ENCODE measurements around the gene RBM19.

GRCh38 chr12:113984464-113984863, 18.3 kb upstream of the RBM19 start:
- TF ChIP-seq CTCF (IDR thresholded peaks at IDR 0.05; ENCODE audit: insufficient read depth, low read length), result no peak
- TF ChIP-seq GABPA (IDR thresholded peaks at IDR 0.05; ENCODE audit: low read depth), result no peak
- TF ChIP-seq REST (IDR thresholded peaks at IDR 0.05; ENCODE audit: insufficient replicate concordance, low read depth), result no peak
- TF ChIP-seq POLR2AphosphoS5 (IDR thresholded peaks at IDR 0.05; ENCODE audit: low read depth), result no peak

All from HL-60 (cell line).